ENCODE data around the gene WNK2.

WNK2 gene

DNA sequence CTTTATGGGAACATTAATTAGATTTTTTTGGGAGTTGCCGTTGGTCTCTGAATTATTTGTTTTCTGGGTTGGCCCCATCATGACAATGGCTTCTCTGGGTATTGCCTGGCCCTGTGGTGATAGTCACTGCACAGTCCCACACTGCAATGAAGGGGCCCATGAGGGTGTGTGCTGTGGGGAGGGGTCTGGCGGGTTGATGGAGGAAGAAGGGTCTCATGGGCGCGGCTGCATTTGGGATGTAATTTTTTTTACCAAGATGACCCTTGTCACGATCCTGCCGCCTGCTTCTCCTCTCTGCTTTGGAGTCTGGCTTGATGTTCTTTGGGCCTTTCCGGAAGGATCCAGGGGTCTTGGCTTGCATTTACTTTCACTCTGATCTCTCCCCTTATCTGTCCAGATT is 44.1 kb downstream of the WNK2 start:
- no peak overlapping the region for H3K4me3 ChIP-seq (ENCODE audit: low read length)
- no peak for DNase-seq (ENCODE audit: low read depth)
- TF ChIP-seq, protein P1, sequence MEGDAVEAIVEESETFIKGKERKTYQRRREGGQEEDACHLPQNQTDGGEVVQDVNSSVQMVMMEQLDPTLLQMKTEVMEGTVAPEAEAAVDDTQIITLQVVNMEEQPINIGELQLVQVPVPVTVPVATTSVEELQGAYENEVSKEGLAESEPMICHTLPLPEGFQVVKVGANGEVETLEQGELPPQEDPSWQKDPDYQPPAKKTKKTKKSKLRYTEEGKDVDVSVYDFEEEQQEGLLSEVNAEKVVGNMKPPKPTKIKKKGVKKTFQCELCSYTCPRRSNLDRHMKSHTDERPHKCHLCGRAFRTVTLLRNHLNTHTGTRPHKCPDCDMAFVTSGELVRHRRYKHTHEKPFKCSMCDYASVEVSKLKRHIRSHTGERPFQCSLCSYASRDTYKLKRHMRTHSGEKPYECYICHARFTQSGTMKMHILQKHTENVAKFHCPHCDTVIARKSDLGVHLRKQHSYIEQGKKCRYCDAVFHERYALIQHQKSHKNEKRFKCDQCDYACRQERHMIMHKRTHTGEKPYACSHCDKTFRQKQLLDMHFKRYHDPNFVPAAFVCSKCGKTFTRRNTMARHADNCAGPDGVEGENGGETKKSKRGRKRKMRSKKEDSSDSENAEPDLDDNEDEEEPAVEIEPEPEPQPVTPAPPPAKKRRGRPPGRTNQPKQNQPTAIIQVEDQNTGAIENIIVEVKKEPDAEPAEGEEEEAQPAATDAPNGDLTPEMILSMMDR (conservative IDR thresholded peaks at IDR 0.05; ENCODE audit: low read length), result no peak

DNA sequence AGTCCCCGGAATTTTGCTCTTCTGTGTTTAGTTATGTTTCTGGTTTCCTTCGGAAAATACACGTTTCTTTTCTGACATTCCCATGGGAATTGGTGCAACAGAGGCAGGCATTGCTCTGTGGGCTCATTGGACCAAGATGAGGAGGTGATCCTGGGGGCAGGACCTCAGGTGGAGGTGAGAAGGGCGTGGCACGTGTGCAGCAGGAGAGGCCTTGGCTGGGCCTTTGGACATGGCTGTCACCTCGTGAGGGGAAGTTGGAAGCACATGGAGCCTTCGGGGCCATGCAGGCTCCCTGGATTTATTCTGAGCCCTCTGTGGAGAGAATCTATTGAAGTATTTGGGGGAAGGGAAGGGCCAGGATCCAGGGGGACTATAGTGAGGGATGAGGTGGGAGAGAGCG is 44.5 kb downstream of the WNK2 start:
- H3K4me3 ChIP-seq (ENCODE audit: low read length), result no peak overlapping the region
- TF ChIP-seq, protein P1 (conservative IDR thresholded peaks at IDR 0.05; ENCODE audit: low read length), result no peak
- no peak for DNase-seq (ENCODE audit: low read depth)

DNA sequence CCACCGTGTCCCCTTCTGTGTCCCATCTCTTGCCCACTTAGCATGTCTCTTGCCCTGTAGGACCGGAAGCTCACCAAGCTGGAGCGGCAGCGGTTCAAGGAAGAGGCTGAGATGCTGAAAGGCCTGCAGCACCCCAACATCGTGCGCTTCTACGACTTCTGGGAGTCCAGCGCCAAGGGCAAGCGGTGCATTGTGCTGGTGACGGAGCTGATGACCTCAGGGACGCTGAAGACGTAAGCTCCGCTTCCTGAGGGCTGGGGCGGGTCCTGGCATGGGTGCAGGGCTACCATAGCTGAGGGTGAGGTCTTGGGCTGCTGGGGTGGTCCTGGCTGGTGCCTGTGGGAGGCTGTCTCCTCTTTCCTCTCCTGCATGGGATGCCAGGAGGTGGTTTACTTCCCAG is 45.7 kb downstream of the WNK2 start:
- no peak overlapping the region for H3K4me3 ChIP-seq (ENCODE audit: low read length)
- TF ChIP-seq, protein P1 (conservative IDR thresholded peaks at IDR 0.05; ENCODE audit: low read length), result no peak
- DNase-seq (ENCODE audit: low read depth), result no peak

DNA sequence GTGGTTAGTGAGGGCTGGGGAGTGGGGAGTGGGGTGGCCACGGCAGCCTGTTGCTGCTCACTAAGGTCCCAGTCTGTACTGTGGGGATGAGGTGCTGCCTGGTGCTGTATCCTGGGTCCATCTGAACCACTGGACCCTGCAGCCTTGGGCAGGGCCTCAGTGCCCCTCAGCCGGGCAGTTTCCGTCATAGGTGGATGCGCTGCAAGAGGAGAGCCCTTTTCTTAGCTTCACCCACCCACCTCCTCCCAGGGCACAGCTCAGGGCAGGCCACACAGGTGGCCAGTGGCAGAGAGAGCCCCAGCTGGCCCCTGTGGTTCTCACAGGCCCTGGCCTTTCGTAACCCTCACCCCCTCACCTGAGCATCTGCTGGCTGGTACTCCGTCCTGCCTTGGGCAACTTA is 46.2 kb downstream of the WNK2 start:
- DNase-seq (ENCODE audit: low read depth), result no peak
- TF ChIP-seq, protein P1 (conservative IDR thresholded peaks at IDR 0.05; ENCODE audit: low read length), result no peak
- no peak overlapping the region for H3K4me3 ChIP-seq (ENCODE audit: low read length)

DNA sequence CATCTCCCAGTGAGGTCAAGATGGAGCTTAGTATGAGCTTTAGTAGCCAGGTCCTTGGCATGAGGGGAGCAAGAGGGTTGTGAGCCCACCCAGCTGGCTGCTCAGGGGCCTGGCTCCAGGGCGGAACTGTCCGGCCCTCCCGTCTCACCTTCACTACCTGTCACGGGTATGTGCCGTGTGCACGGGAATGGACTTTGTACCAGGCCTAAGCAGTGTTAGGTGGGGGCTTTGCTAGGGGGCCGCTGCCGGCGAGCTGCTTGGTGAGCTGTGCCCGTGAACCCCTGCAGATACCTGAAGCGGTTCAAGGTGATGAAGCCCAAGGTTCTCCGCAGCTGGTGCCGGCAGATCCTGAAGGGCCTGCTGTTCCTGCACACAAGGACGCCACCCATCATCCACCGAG is 46.7 kb downstream of the WNK2 start:
- H3K4me3 ChIP-seq (ENCODE audit: low read length), result no peak overlapping the region
- TF ChIP-seq, protein P1 (conservative IDR thresholded peaks at IDR 0.05; ENCODE audit: low read length), result no peak
- no peak for DNase-seq (ENCODE audit: low read depth)

DNA sequence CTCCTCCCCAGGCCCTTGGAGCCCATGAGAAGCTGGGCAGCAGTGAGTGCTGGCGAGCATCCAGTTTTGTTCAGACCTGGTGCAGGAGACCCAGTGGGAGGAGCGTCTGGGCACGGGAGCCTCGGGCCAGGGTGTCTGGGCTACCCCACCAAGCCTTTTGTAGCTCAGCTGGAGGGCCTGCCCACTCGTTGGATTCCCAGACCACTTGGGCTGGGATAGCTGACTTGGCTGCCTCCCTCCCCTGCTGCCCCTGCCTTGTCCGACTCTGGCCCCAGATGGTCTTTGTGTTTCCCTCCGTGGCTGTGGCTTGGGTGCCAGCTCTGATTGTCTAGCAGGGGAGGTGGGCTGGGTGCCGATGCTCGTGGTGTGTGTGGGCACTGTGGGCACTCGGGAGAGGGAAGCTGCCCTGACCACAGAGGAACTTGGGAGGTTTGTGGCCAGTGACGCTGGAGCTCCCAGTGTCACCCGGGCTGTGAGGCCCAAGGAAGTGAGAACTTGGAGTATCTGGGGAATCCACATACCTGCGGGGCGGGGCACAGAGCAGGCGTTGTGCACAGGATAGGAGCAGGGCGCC is 47.3 kb downstream of the WNK2 start:
- TF ChIP-seq, protein P1 (conservative IDR thresholded peaks at IDR 0.05; ENCODE audit: low read length), result no peak
- no peak overlapping the region for H3K4me3 ChIP-seq (ENCODE audit: low read length)
- no peak for DNase-seq (ENCODE audit: low read depth)

DNA sequence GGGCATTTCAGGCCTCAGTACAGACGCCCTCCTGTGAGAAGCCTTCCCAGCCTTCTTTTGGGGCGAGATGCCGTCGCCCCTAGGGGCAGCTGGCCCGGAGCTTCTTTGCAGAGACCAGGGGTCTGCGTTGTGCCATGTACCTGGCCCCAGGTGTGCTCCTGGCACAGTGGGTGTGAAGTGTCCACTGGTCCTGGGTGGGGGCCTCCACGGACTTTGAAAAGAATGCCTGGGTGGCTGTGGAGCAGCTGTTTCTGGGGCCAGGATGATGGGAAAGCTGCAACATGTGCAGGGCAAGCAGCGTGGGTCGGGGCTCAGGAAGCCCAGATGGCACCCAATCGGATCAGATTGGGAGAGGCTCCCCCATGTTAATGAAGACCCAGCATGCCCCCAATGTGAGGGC is 47.8 kb downstream of the WNK2 start:
- TF ChIP-seq, protein P1 (conservative IDR thresholded peaks at IDR 0.05; ENCODE audit: low read length), result no peak

More for the DNA sequence above, 47.8 kb downstream of the WNK2 start:
- no peak for DNase-seq (ENCODE audit: low read depth)
- no peak overlapping the region for H3K4me3 ChIP-seq (ENCODE audit: low read length)

Measured in AG10803 (cell line).